ENCODE results near the gene CCDC30.

- no peak for TF ChIP-seq CTCF (IDR thresholded peaks at IDR 0.05)
- TF ChIP-seq EP300 (IDR thresholded peaks at IDR 0.05), result no peak
- TF ChIP-seq POLR2A (IDR thresholded peaks at IDR 0.05), result no peak
Measured at GRCh38 chr1:42423681-42424080, 39.4 kb upstream of the CCDC30 start.
